HG03039 (cell line): Measurements from ENCODE around the gene GAA.
"Not testable (repeated sequence)": the region's sequence is repeated elsewhere in the genome, so short reads cannot be mapped to it uniquely, and the experiment has no call there.

Source experiments
- ATAC-seq: cut with Tn5 transposase; IDR thresholded peaks from one replicate; pipeline ENCODE4 v1.9.1; 2021; ENCODE audit warnings: mild to moderate bottlenecking, moderate library complexity; ENCODE audit not compliant: unreplicated experiment

GAA gene

GRCh38 chr17:80082403-80083135 is 18.8 kb upstream of the GAA start:
- ATAC-seq, result no peak

DNA sequence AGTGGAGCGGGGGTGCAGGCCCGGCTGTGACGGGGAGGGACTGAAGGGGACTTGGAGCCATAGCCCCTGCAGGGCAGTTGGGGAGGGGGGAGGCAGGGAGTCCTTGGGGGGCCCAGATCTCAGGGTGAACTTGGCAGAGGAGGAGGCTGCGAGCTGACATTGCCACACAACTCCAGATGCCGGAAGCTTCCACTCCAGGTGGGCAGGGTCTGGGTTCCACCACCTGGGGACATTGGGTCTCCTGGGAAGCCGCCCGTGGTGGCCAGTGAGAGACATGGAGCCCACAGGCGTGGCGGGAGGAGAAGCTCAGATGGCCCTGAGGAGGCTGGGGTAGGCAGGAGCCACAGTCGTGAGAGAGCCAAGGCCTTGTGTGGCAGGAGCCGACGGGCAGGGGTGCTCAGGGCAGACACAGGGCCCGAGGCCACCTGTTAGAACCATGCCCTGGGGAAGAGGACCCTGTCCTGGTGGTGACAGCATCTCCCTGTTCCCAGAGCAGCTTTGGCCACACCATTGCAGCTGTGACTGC is 18.2 kb upstream of the GAA start:
- no peak for ATAC-seq

DNA sequence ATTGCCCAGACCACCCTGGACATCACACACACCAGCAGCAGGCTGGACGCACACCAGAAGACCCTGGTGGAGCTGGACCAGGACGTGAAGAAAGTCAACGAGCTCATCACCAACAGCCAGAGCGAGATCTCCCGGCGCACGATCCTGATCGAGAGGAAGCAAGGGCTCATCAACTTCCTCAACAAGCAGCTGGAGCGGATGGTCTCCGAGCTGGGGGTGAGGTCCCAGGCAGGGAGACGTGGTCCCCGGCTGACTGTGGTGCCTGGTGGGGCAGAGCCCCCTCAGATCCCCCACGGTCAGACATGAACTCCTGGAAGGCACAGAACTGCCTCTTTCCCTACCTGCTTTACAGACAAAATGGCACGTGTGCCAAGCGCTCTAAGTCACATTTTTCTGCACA is 16.6 kb upstream of the GAA start:
- ATAC-seq, result no peak

DNA sequence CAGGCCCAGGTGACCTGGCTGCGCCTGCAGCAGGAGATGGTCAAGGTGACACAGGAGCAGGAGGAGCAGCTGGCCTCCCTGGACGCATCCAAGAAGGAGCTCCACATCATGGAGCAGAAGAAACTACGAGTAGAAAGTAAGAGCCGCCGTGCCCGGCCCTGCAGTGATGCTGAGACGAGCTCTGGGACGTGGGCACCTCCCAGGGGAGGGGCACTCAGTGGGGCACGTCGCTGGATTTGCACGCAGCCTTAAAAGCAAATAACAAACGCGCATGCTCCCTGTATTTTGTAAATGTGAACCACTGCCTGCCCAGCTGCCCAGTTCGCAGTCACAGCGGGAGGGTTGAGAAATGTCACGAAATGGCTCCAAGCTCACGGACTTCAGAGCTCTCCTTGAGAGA is 15.3 kb upstream of the GAA start:
- ATAC-seq, result no peak

- no peak for ATAC-seq
Observed at GRCh38 chr17:80086616-80087015, 14.8 kb upstream of the GAA start.

GRCh38 chr17:80087346-80088265 is 13.8 kb upstream of the GAA start:
- ATAC-seq, result no peak

GRCh38 chr17:80089762-80090161 is 11.6 kb upstream of the GAA start:
- ATAC-seq, result no peak

DNA sequence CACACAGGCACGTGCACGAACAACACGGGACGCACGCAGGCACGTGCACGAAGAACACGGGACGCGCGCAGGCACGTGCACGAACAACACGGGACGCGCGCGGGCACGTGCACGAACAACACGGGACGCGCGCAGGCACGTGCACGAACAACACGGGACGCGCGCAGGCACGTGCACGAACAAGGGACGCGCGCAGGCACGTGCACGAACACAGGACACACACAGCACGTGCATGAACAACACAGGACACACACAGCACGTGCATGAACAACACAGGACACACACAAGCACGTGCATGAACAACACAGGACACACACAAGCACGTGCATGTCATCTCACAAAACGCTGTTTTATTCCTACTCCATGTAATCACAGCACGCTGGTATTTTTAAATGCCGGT is 11.2 kb upstream of the GAA start:
- ATAC-seq, result not testable (repeated sequence)

- no peak for ATAC-seq
Observed at GRCh38 chr17:80091376-80091775, 10.0 kb upstream of the GAA start.

DNA sequence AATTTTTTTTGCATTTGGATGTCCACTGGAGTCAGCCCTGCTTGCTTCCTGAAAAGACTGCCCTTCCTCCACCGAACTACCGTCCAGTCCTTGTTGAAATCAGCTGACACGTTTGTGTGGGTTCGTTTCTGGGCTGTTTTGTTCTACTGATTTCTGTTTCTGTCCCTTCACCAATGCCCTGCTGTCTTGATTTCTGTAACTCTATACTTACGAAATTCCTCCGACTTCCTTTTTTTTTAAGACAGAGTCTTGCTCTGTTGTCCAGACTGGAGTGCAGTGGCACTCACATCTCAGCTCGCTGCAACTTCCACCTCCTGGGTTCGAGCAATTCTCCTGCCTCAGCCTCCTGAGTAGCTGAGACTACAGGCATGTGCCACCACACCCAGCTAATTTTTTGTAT is 8.4 kb upstream of the GAA start:
- no peak for ATAC-seq

GRCh38 chr17:80095038-80095843 is 6.1 kb upstream of the GAA start:
- ATAC-seq, result no peak

GRCh38 chr17:80095844-80096475 is 5.4 kb upstream of the GAA start:
- no peak for ATAC-seq

GRCh38 chr17:80096561-80097021 is 4.8 kb upstream of the GAA start:
- ATAC-seq, result no peak

DNA sequence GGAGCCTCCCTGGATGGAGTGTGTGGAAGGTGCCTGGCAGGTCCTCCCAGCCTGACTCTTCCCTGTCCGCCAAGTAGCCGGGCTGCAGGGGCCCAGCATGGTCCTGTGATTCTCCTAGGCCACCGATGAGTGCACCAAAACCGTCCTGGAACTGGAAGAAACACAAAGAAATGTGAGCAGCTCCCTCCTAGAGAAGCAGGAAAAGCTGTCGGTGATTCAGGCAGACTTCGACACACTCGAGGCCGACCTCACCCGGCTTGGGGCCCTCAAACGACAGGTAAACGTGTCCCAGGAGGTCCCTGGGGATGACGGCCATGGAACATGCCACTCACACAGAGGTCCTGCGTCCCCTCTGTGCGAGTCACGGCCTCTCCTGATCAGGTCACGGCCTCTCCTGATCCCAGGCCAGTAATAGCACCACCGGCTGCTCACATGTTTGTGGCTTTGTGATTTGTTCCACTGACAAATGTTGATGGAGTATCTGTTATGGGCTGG is 4.2 kb upstream of the GAA start:
- ATAC-seq, result no peak

GRCh38 chr17:80097844-80098691 is 3.3 kb upstream of the GAA start:
- no peak for ATAC-seq

DNA sequence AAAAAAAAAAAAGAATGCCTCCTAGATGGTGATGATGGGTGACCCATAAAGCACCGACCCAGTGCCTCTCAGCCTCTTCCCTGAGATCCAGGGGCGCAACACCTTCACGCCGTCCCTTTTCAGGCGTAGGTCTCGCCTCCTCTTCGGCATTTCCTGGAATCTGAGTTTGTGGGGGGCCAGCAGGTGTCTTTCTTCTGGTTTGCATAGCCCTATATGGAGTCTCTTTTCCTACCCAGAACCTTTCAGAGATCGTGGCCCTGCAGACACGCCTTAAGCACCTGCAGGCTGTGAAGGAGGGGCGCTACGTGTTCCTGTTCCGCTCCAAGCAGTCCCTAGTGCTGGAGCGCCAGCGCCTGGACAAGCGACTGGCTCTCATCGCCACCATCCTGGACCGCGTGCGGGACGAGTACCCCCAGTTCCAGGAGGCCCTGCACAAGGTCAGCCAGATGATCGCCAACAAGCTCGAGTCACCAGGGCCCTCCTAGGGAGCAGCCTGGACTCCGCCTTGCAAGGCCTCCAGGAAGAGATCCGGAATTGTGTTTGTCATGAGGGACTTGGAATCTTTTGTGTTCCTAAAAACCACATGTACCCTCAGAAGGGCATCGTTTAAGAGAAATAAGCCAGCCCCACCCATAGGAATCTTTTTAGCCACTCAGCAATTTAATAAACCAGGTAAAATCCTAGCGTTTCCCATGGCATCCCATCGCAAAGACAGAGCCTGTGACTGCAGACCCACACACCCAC is 1.9 kb upstream of the GAA start:
- no peak for ATAC-seq

DNA sequence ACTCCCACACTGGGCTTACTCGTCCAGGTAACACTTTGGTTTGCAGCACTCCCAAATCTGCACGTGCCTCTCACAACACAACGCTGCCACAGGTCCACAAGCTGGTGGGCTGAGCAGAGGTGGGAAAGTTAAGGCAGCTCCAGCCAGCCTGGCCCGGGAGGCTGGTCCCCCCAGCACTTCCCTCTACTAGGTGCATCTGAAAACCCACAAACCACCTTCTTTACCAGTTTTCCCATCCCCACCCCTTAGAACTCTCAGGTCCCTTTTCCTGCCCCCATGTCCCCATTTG is 1.4 kb upstream of the GAA start:
- no peak for ATAC-seq

DNA sequence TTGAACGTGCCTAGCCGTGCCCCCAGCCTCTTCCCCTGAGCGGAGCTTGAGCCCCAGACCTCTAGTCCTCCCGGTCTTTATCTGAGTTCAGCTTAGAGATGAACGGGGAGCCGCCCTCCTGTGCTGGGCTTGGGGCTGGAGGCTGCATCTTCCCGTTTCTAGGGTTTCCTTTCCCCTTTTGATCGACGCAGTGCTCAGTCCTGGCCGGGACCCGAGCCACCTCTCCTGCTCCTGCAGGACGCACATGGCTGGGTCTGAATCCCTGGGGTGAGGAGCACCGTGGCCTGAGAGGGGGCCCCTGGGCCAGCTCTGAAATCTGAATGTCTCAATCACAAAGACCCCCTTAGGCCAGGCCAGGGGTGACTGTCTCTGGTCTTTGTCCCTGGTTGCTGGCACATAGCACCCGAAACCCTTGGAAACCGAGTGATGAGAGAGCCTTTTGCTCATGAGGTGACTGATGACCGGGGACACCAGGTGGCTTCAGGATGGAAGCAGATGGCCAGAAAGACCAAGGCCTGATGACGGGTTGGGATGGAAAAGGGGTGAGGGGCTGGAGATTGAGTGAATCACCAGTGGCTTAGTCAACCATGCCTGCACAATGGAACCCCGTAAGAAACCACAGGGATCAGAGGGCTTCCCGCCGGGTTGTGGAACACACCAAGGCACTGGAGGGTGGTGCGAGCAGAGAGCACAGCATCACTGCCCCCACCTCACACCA is 724 bp downstream of the GAA start:
- no peak for ATAC-seq
